HG03196 (cell line): ENCODE measurements around the gene SRP14.
"Not testable (repeated sequence)": the region's sequence is repeated elsewhere in the genome, so short reads cannot be mapped to it uniquely, and the experiment has no call there.

ENCODE experiments used
- ATAC-seq: cut with Tn5 transposase; IDR thresholded peaks from one replicate; pipeline ENCODE4 v1.9.1; 2021; ENCODE audit not compliant: unreplicated experiment

SRP14 gene

GRCh38 chr15:40031300-40031699, 7.7 kb downstream of the SRP14 start:
- no peak for ATAC-seq

- ATAC-seq: no peak
Observed at GRCh38 chr15:40029979-40030893, 8.7 kb downstream of the SRP14 start.

- no peak for ATAC-seq
Observed at GRCh38 chr15:40028853-40029252, 10.1 kb downstream of the SRP14 start.

- ATAC-seq: no peak
Observed at GRCh38 chr15:40028193-40028592, 10.8 kb downstream of the SRP14 start.

- no peak for ATAC-seq
Observed at GRCh38 chr15:40016224-40016865, 22.6 kb downstream of the SRP14 start.

- no peak for ATAC-seq
Observed at GRCh38 chr15:40014390-40014789, 24.6 kb downstream of the SRP14 start.

GRCh38 chr15:40013372-40013771, 25.6 kb downstream of the SRP14 start:
- ATAC-seq: not testable (repeated sequence)

GRCh38 chr15:40011303-40011702, 27.7 kb downstream of the SRP14 start:
- ATAC-seq: no peak

- ATAC-seq: no peak
Observed at GRCh38 chr15:40010686-40011085, 28.3 kb downstream of the SRP14 start.

GRCh38 chr15:40008061-40008765, 30.8 kb downstream of the SRP14 start:
- ATAC-seq: no peak

- no peak for ATAC-seq
Observed at GRCh38 chr15:40006646-40007045, 32.3 kb downstream of the SRP14 start.

GRCh38 chr15:40006003-40006402, 33.0 kb downstream of the SRP14 start:
- ATAC-seq: no peak

- ATAC-seq: no peak
Observed at GRCh38 chr15:40003116-40003916, 35.7 kb downstream of the SRP14 start.

GRCh38 chr15:40002295-40002694, 36.7 kb downstream of the SRP14 start:
- no peak for ATAC-seq

- ATAC-seq: no peak
Observed at GRCh38 chr15:39999538-40000200, 39.3 kb downstream of the SRP14 start.

GRCh38 chr15:39998511-39999077, 40.4 kb downstream of the SRP14 start:
- no peak for ATAC-seq

GRCh38 chr15:39997639-39998038, 41.3 kb downstream of the SRP14 start:
- no peak for ATAC-seq

- ATAC-seq: no peak
Observed at GRCh38 chr15:39997031-39997430, 42.0 kb downstream of the SRP14 start.

GRCh38 chr15:39996228-39996627, 42.8 kb downstream of the SRP14 start:
- ATAC-seq: not testable (repeated sequence)

- not testable (repeated sequence) for ATAC-seq
Observed at GRCh38 chr15:39992953-39993352, 46.0 kb downstream of the SRP14 start.
